ENCODE measurements around the gene ZSWIM4. TPM values are rescaled to one million over a fixed set of nuclear protein-coding genes. Genes with fewer than 3 reads are reported as not detected.

Gene ZSWIM4
- total and polyA plus RNA-seq, 2 experiments from 2014 or later, result 5.4 to 42.3 TPM

DNA sequence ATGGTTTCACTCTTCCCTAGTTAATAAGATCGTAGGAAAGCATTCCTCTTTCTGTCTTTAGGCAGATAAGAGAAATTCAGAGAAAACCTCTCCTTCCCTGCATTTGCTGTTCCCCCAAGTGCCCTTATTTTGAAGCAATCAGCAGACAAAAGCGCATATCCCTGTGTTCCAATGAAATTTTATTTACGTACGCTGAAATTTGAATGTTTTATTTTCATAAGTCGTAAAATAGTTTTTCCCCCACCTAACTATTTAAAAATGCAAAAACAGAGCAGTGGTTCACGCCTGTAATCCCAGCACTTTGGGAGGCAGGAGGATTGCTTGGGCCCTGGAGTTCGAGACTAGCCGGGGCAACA is 48.2 kb upstream of the ZSWIM4 start:
- peaks cover 14% of the 10 kb centered on the region; the same call in 1 of the 2 replicates for H3K4me1 ChIP-seq (ENCODE audit: insufficient read depth)
- H3K27me3 ChIP-seq (ENCODE audit: insufficient read depth), result no peaks in the 10 kb centered on the region
- H3F3A ChIP-seq (replicated peaks; ENCODE audit: low read depth), result 0 out of 2 replicates have a peak, but pooled peaks cover 11% of the 10 kb centered on the region
- H3K36me3 ChIP-seq (ENCODE audit: insufficient read depth), result no peaks in the 10 kb centered on the region; the same call in 1 of the 2 replicates
- TF ChIP-seq, protein P1, sequence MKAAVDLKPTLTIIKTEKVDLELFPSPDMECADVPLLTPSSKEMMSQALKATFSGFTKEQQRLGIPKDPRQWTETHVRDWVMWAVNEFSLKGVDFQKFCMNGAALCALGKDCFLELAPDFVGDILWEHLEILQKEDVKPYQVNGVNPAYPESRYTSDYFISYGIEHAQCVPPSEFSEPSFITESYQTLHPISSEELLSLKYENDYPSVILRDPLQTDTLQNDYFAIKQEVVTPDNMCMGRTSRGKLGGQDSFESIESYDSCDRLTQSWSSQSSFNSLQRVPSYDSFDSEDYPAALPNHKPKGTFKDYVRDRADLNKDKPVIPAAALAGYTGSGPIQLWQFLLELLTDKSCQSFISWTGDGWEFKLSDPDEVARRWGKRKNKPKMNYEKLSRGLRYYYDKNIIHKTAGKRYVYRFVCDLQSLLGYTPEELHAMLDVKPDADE (IDR thresholded peaks at IDR 0.05), result no peak
- TF ChIP-seq ZNF114 (CRISPR knock-in tag; IDR thresholded peaks at IDR 0.05) (no peak), ZNF331 (CRISPR knock-in tag; IDR thresholded peaks at IDR 0.05; ENCODE audit: low read depth) (no peak), JUNB (IDR thresholded peaks at IDR 0.05; ENCODE audit: unreplicated experiment) (no peak), STAT1 (IDR thresholded peaks at IDR 0.05; ENCODE audit: unreplicated experiment) (no peak)
- TF ChIP-seq, protein P2, sequence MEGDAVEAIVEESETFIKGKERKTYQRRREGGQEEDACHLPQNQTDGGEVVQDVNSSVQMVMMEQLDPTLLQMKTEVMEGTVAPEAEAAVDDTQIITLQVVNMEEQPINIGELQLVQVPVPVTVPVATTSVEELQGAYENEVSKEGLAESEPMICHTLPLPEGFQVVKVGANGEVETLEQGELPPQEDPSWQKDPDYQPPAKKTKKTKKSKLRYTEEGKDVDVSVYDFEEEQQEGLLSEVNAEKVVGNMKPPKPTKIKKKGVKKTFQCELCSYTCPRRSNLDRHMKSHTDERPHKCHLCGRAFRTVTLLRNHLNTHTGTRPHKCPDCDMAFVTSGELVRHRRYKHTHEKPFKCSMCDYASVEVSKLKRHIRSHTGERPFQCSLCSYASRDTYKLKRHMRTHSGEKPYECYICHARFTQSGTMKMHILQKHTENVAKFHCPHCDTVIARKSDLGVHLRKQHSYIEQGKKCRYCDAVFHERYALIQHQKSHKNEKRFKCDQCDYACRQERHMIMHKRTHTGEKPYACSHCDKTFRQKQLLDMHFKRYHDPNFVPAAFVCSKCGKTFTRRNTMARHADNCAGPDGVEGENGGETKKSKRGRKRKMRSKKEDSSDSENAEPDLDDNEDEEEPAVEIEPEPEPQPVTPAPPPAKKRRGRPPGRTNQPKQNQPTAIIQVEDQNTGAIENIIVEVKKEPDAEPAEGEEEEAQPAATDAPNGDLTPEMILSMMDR (conservative IDR thresholded peaks at IDR 0.05; ENCODE audit: low read depth in 2 of 2), result no peak
- H3K4me3 ChIP-seq, result peak overlapping the region; percentile 21; the same call in 1 of the 2 replicates
- no peak overlapping the region for H3K4me2 ChIP-seq
- no peak overlapping the region for H3K27ac Mint-ChIP-seq
- peaks cover 10% of the 10 kb centered on the region for H3K4me1 Mint-ChIP-seq
- peaks cover 8% of the 10 kb centered on the region; the same call in 2 of the 3 replicates for H3K9me3 Mint-ChIP-seq
- peaks cover 7% of the 10 kb centered on the region; the same call in 1 of the 2 replicates for H3K79me2 ChIP-seq (replicated peaks; ENCODE audit: insufficient read depth)
- DNase-seq (ENCODE audit: low spot score) (no peak), ATAC-seq (no peak)
- H2AFZ ChIP-seq, result 0 out of 2 replicates have a peak overlapping the region, but pooled peaks have one; percentile 57
- peaks cover 6% of the 10 kb centered on the region for H3K27me3 Mint-ChIP-seq (ENCODE audit: insufficient read depth, low read depth, poor library complexity)
- H3K9me2 ChIP-seq (ENCODE audit: insufficient read depth), result no peaks in the 10 kb centered on the region
- H3K27ac ChIP-seq (ENCODE audit: low read depth), result no peak overlapping the region
- H3K4me3 Mint-ChIP-seq, result peak overlapping the region; percentile 98
- H4K20me1 ChIP-seq (replicated peaks; ENCODE audit: insufficient read depth), result no peaks in the 10 kb centered on the region
- H3K36me3 Mint-ChIP-seq (ENCODE audit: low read depth), result no peaks in the 10 kb centered on the region; the same call in 2 of the 3 replicates

DNA sequence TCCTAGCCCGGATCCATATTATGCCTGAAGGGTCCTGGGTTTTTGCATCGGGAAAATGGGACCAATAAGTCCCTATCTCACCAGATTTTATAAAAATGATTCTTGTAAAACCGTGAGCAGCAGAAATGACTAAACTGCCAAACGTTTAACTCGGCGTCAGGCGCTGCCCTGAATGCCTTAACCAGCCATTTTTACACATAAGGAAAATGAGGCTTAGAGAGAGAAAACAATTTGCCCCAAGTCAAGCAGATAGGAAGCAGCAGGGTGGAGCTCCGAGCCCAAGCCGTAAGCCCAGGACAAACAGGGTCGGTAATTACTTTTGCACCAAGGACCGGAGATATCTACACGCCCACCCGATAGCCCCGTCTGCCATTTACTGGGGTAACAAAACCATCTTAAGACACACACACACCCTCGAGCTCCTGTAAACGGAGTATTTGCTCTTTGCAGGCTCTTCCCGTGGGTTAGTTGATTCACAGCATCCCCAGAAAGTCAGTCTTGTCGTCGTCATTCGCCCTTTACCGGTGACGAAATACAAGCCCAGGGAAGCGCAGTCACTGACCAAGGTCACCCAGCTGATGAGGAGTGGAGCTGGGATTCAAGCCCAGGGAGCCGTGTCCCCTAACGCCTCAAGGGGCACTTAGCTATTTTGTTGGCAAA is 46.9 kb upstream of the ZSWIM4 start:
- Histone ChIP-seq H3K4me1 (ENCODE audit: insufficient read depth) (peaks cover 7% of the 10 kb centered on the region; the same call in 1 of the 2 replicates), H3K79me2 (replicated peaks; ENCODE audit: insufficient read depth) (peaks cover 7% of the 10 kb centered on the region; the same call in 1 of the 2 replicates), H3K27me3 (ENCODE audit: insufficient read depth) (no peaks in the 10 kb centered on the region), H3K4me2 (peak overlapping the region; percentile 99), H3K27ac (ENCODE audit: low read depth) (peak overlapping the region; percentile 90), H3K9me2 (ENCODE audit: insufficient read depth) (no peaks in the 10 kb centered on the region), H4K20me1 (replicated peaks; ENCODE audit: insufficient read depth) (no peaks in the 10 kb centered on the region), H3K36me3 (ENCODE audit: insufficient read depth) (no peaks in the 10 kb centered on the region), H2AFZ (peak overlapping the region; percentile 97), H3F3A (replicated peaks; ENCODE audit: low read depth) (0 out of 2 replicates have a peak, but pooled peaks cover 11% of the 10 kb centered on the region), H3K4me3 (peak overlapping the region; percentile 100)
- H3K27ac Mint-ChIP-seq, result peak overlapping the region; percentile 98
- peaks cover 8% of the 10 kb centered on the region; the same call in 2 of the 3 replicates for H3K9me3 Mint-ChIP-seq
- peaks cover 6% of the 10 kb centered on the region; the same call in 2 of the 3 replicates for H3K36me3 Mint-ChIP-seq (ENCODE audit: low read depth)
- peak overlapping the region; percentile 98 for H3K4me3 Mint-ChIP-seq
- H3K27me3 Mint-ChIP-seq (ENCODE audit: insufficient read depth, low read depth, poor library complexity), result peaks cover 6% of the 10 kb centered on the region
- TF ChIP-seq CREB1 (CRISPR knock-in tag; IDR thresholded peaks at IDR 0.05; ENCODE audit: low read depth), result peak; percentile 30; the same call in 1 of the 2 replicates
- no peak for TF ChIP-seq ZNF331 (CRISPR knock-in tag; IDR thresholded peaks at IDR 0.05; ENCODE audit: low read depth)
- H3K4me1 Mint-ChIP-seq, result peaks cover 2% of the 10 kb centered on the region; the same call in 1 of the 3 replicates
- ATAC-seq, result no peak
- peak; percentile 43 for DNase-seq (ENCODE audit: low spot score)

Measured in GM23338 (cell line).